ENCODE measurements around the gene HCRTR2. TPM values are rescaled to one million over a fixed set of nuclear protein-coding genes. Genes with fewer than 3 reads are reported as not detected.
A peak's percentile ranks its signal among the peaks of the same experiment; 100 is the strongest.
"Not testable (repeated sequence)": the region's sequence is repeated elsewhere in the genome, so short reads cannot be mapped to it uniquely, and the experiment has no call there.

Gene HCRTR2
- total RNA-seq, 1 experiment from 2014 or later: not detected

GRCh38 chr6:55240975-55241605 lies 66.8 kb downstream of the HCRTR2 start:
- H3K4me3 Mint-ChIP-seq; H3K27ac Mint-ChIP-seq; H3K9me3 Mint-ChIP-seq; H3K36me3 Mint-ChIP-seq; DNase-seq (ENCODE audit: low spot score); H3K27me3 Mint-ChIP-seq (ENCODE audit: low read depth); CTCF ChIA-PET; H3K4me1 Mint-ChIP-seq; ATAC-seq; POLR2A ChIA-PET: not testable (repeated sequence)
- TF ChIP-seq, protein P1, sequence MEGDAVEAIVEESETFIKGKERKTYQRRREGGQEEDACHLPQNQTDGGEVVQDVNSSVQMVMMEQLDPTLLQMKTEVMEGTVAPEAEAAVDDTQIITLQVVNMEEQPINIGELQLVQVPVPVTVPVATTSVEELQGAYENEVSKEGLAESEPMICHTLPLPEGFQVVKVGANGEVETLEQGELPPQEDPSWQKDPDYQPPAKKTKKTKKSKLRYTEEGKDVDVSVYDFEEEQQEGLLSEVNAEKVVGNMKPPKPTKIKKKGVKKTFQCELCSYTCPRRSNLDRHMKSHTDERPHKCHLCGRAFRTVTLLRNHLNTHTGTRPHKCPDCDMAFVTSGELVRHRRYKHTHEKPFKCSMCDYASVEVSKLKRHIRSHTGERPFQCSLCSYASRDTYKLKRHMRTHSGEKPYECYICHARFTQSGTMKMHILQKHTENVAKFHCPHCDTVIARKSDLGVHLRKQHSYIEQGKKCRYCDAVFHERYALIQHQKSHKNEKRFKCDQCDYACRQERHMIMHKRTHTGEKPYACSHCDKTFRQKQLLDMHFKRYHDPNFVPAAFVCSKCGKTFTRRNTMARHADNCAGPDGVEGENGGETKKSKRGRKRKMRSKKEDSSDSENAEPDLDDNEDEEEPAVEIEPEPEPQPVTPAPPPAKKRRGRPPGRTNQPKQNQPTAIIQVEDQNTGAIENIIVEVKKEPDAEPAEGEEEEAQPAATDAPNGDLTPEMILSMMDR (IDR thresholded peaks at IDR 0.05): peak; percentile 27; the same call in 1 of the 2 replicates

DNA sequence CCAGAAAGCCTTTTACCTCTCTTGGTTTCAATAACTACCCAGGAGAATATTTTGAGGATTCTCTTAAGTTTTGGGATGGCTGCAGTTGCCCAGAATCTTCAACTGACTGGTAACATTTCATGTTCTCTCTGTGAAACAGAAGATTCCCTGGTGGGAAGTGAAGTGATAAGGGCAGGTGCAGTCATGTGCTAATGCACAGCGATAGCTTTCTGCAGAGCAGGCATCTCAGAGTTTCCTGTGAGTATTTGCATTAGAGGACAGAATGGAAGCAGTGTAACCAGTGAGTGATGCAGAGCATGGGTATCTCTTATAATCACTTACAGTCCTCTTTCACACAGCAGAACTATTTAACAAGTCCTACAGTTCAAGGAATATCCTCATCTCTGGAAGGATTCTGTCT lies 76.1 kb downstream of the HCRTR2 start:
- no peaks in the 10 kb centered on the region for H3K36me3 Mint-ChIP-seq
- DNase-seq (ENCODE audit: low spot score): no peak
- no peaks in the 10 kb centered on the region; the same call in 1 of the 2 replicates for H3K27me3 Mint-ChIP-seq (ENCODE audit: low read depth)
- H3K4me1 Mint-ChIP-seq: peaks cover 33% of the 10 kb centered on the region
- peak overlapping the region; percentile 15; the same call in 1 of the 2 replicates for H3K27ac Mint-ChIP-seq
- TF ChIP-seq TEAD1 (CRISPR knock-in tag; IDR thresholded peaks at IDR 0.05): peak; percentile 66; the same call in 1 of the 2 replicates
- TF ChIP-seq NFYB (CRISPR knock-in tag; conservative IDR thresholded peaks at IDR 0.05; ENCODE audit: low read depth): no peak
- CTCF ChIA-PET: interaction anchor here (0.8 kb wide), 1 partner anchor 76 kb away, joined by 7 read pairs; the partner anchor contains the start of gene HCRTR2
- peak; percentile 99 for ATAC-seq
- H3K4me3 Mint-ChIP-seq: peak overlapping the region; percentile 14; the same call in 1 of the 2 replicates
- peaks cover 8% of the 10 kb centered on the region for H3K9me3 Mint-ChIP-seq
- POLR2A ChIA-PET: interaction anchor here (0.5 kb wide), 1 partner anchor 547 kb away, joined by 3 read pairs; no protein-coding TSS in a partner anchor

DNA sequence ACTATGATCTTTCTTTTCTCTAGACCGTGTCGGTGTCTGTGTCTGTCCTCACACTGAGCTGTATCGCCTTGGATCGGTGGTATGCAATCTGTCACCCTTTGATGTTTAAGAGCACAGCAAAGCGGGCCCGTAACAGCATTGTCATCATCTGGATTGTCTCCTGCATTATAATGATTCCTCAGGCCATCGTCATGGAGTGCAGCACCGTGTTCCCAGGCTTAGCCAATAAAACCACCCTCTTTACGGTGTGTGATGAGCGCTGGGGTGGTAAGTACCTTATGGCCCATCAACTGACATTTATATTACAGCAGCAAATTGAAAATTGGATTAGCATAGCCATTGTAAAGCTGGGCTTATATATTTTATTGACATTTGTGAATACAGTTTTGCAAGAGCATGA lies 80.8 kb downstream of the HCRTR2 start:
- peaks cover 8% of the 10 kb centered on the region for H3K9me3 Mint-ChIP-seq
- DNase-seq (ENCODE audit: low spot score) (no peak), ATAC-seq (no peak)
- no peak for TF ChIP-seq FOXK1 (CRISPR knock-in tag; IDR thresholded peaks at IDR 0.05)
- TF ChIP-seq, protein P1 (IDR thresholded peaks at IDR 0.05): no peak
- H3K4me1 Mint-ChIP-seq: peaks cover 18% of the 10 kb centered on the region
- H3K4me3 Mint-ChIP-seq: no peak overlapping the region
- ChIA-PET POLR2A (no interaction called here), CTCF (no interaction called here)
- H3K27me3 Mint-ChIP-seq (ENCODE audit: low read depth): no peaks in the 10 kb centered on the region
- H3K27ac Mint-ChIP-seq: no peak overlapping the region
- H3K36me3 Mint-ChIP-seq: no peaks in the 10 kb centered on the region

GRCh38 chr6:55260181-55260580 lies 85.9 kb downstream of the HCRTR2 start:
- ChIA-PET CTCF (no interaction called here), POLR2A (no interaction called here)
- no peak overlapping the region for H3K4me3 Mint-ChIP-seq
- H3K36me3 Mint-ChIP-seq: no peaks in the 10 kb centered on the region
- no peak overlapping the region for H3K27ac Mint-ChIP-seq
- no peak for DNase-seq (ENCODE audit: low spot score)
- H3K4me1 Mint-ChIP-seq: no peaks in the 10 kb centered on the region
- ATAC-seq: no peak
- H3K9me3 Mint-ChIP-seq: no peaks in the 10 kb centered on the region
- no peaks in the 10 kb centered on the region for H3K27me3 Mint-ChIP-seq (ENCODE audit: low read depth)
- TF ChIP-seq, protein P2, sequence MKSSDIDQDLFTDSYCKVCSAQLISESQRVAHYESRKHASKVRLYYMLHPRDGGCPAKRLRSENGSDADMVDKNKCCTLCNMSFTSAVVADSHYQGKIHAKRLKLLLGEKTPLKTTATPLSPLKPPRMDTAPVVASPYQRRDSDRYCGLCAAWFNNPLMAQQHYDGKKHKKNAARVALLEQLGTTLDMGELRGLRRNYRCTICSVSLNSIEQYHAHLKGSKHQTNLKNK (CRISPR knock-in tag; IDR thresholded peaks at IDR 0.05): no peak
- TF ChIP-seq ATF6 (CRISPR knock-in tag; IDR thresholded peaks at IDR 0.05): no peak
- TF ChIP-seq AR (CRISPR knock-in tag; IDR thresholded peaks at IDR 0.05): no peak
- no peak for TF ChIP-seq ZNF138 (CRISPR knock-in tag; conservative IDR thresholded peaks at IDR 0.05)
- TF ChIP-seq, protein P3, sequence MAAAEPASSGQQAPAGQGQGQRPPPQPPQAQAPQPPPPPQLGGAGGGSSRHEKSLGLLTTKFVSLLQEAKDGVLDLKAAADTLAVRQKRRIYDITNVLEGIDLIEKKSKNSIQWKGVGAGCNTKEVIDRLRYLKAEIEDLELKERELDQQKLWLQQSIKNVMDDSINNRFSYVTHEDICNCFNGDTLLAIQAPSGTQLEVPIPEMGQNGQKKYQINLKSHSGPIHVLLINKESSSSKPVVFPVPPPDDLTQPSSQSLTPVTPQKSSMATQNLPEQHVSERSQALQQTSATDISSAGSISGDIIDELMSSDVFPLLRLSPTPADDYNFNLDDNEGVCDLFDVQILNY (CRISPR knock-in tag; IDR thresholded peaks at IDR 0.05): no peak
- TF ChIP-seq ZNF281 (CRISPR knock-in tag; IDR thresholded peaks at IDR 0.05): no peak
